GM18951 (cell line): Measurements from ENCODE around the gene R3HDM2.

Source experiments
- POLR2A ChIP-seq: IDR thresholded peaks from 4 replicates; pipeline ENCODE4 v1.6.1; 2011; ENCODE audit warnings: mild to moderate bottlenecking; ENCODE audit not compliant: insufficient read length, insufficient read depth; ENCODE audit errors: extremely low read depth
- in situ Hi-C: fragments of 300-500 bp; cut with MboI; formaldehyde crosslinking; loops from one replicate; pipeline ENCODE4 v1.12.0; 2022; ENCODE audit warnings: low sequenced_read_pairs, mixed read lengths, inconsistent platforms; ENCODE audit not compliant: unreplicated experiment

R3HDM2 gene

GRCh38 chr12:57471661-57472060 is 40.8 kb upstream of the R3HDM2 start:
- TF ChIP-seq POLR2A = peak; percentile 9
- in situ Hi-C loops = no loop called here

- no peak for TF ChIP-seq POLR2A
- in situ Hi-C loops = no loop called here
Observed at GRCh38 chr12:57470970-57471656, 40.3 kb upstream of the R3HDM2 start.

DNA sequence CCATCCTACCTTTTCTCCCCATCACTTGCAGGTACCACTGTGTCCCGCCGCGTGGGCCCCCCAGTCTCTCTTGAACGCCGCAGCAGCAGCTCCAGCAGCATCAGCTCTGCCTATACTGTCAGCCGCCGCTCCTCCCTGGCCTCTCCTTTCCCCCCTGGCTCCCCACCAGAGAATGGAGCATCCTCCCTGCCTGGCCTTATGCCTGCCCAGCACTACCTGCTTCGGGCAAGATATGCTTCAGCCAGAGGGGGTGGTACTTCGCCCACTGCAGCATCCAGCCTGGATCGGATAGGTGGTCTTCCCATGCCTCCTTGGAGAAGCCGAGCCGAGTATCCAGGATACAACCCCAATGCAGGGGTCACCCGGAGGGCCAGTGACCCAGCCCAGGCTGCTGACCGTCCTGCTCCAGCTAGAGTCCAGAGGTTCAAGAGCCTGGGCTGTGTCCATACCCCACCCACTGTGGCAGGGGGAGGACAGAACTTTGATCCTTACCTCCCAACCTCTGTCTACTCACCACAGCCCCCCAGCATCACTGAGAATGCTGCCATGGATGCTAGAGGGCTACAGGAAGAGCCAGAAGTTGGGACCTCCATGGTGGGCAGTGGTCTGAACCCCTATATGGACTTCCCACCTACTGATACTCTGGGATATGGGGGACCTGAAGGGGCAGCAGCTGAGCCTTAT is 39.6 kb upstream of the R3HDM2 start:
- in situ Hi-C loops = no loop called here
- no peak for TF ChIP-seq POLR2A

DNA sequence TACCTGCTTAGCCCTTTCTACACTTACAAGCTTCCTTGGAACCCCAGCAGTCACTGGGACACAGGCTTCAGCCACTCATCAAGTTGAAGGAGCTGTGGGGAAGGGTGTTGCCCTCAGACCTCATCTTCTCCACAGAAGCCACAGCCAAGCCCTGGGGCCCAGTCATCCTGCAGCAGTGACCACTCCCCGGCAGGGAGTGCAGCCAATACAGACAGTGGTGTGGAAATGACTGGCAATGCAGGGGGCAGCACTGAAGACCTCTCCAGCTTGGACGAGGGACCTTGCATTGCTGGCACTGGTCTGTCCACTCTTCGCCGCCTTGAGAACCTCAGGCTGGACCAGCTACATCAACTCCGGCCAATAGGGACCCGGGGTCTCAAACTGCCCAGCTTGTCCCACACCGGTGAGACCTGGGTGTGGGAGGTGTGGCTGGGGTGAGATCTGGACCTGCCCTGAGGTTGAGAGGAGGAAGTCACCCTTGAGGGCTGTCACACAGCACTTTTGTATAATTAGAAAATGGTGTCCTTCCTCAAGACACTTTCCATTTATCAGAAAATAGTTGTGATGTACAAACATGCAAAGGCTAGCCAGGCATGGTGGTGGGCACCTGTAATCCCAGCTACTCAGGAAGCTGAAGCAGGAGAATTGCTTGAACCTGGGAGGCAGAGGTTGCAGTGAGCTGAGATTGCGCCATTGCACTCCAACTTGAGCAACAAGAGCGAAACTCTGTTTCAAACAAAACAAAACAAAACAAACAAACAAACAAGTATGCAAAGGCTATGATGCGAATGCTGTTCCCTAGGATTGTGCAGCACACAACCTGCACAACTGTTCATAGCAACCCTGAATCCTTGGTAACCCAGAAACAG is 38.7 kb upstream of the R3HDM2 start:
- in situ Hi-C loops = no loop called here
- no peak for TF ChIP-seq POLR2A

- in situ Hi-C loops = no loop called here
- TF ChIP-seq POLR2A = no peak
Observed at GRCh38 chr12:57467915-57468314, 37.1 kb upstream of the R3HDM2 start.

DNA sequence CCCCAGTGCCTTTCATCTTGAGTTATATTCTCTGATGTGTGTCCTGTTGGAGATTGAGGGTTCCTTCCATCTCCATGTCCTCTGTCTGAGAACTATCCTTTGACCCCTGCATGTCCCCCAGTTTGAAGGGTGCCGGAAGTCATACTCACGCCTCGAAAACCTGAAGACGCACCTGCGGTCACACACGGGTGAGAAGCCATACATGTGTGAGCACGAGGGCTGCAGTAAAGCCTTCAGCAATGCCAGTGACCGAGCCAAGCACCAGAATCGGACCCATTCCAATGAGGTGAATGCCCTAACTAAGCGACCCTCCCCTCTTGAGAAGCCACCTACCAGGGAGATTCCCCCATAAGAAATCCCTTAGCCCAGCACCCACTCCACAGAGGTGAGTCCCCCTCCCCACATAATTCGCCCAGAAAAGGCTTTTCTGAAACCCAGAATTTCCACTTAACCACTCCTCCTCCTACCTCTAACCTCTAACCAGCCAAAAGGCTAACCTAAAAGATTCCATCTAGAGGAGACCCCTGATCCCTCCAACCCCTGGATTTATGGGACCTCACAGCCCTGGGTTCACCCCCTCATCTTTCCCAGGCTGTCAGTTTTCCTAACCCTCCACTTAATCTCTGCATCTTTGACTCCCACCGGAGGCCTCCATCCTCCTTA is 36.5 kb upstream of the R3HDM2 start:
- no peak for TF ChIP-seq POLR2A
- in situ Hi-C loops = no loop called here

DNA sequence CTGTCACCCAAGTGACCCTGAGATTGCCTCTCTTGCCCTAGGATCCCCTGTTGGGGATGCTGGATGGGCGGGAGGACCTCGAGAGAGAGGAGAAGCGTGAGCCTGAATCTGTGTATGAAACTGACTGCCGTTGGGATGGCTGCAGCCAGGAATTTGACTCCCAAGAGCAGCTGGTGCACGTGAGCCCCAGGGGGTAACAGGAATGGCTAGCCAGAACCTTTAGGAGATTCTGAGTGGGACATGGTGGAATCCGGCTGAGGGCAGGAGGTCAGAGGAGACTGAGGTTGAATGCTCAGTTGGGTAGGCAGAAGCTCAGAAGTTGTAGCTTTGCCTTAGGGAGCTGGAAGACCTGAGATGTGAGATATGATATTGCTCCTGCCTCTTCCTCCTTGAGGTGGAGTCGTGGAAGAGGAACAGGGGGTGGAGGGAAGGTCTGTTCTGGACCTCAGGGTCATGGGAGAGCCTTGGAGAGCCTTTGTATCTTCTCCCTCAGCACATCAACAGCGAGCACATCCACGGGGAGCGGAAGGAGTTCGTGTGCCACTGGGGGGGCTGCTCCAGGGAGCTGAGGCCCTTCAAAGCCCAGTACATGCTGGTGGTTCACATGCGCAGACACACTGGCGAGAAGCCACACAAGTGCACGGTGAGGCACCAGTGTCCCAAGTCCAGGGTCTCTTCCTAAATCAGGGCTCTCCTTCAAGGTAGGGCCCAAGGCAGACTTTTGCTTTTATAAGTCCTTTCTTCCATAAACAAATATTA is 35.1 kb upstream of the R3HDM2 start:
- in situ Hi-C loops = no loop called here

GRCh38 chr12:57465030-57465746 is 34.3 kb upstream of the R3HDM2 start:
- in situ Hi-C loops = no loop called here
- no peak for TF ChIP-seq POLR2A

More for the DNA sequence above, 35.1 kb upstream of the R3HDM2 start:
- no peak for TF ChIP-seq POLR2A

- TF ChIP-seq POLR2A = no peak
- in situ Hi-C loops = no loop called here
Observed at GRCh38 chr12:57464569-57464968, 33.7 kb upstream of the R3HDM2 start.

- TF ChIP-seq POLR2A = no peak
- in situ Hi-C loops = no loop called here
Observed at GRCh38 chr12:57462912-57463253, 32.0 kb upstream of the R3HDM2 start.

- peak; percentile 29 for TF ChIP-seq POLR2A
- in situ Hi-C loops = no loop called here
Observed at GRCh38 chr12:57462251-57462911, 31.5 kb upstream of the R3HDM2 start.
